ENCODE results near the gene RNF17.

- TF ChIP-seq CTCF (IDR thresholded peaks at IDR 0.05; ENCODE audit: insufficient read depth, low read depth, low read length) (no peak), EZH2 (IDR thresholded peaks at IDR 0.05; ENCODE audit: insufficient read depth, low read length) (no peak)
These were observed 20.4 kb downstream of the RNF17 start for GRCh38 chr13:24784319-24784718.

All from astrocyte (in vitro differentiated cells and primary cell).